OCI-M2 (cell line): Measurements from ENCODE around the gene PCBP3.

Experiments used
- DNase-seq: peaks from one replicate; lab custom pipeline; 2025; ENCODE audit not compliant: unreplicated experiment; lab: John Stamatoyannopoulos, UW

Gene PCBP3

GRCh38 chr21:45906196-45906805 is 262.8 kb downstream of the PCBP3 start:
- no peak for DNase-seq

- no peak for DNase-seq
Measured at GRCh38 chr21:45906859-45907258, 263.3 kb downstream of the PCBP3 start.

GRCh38 chr21:45908536-45909237 is 265.2 kb downstream of the PCBP3 start:
- no peak for DNase-seq

- DNase-seq: no peak
Measured at GRCh38 chr21:45909238-45909988, 265.9 kb downstream of the PCBP3 start.

- DNase-seq: no peak
Measured at GRCh38 chr21:45910155-45910547, 266.6 kb downstream of the PCBP3 start.

GRCh38 chr21:45910548-45911221 is 267.2 kb downstream of the PCBP3 start:
- DNase-seq: no peak

- no peak for DNase-seq
Measured at GRCh38 chr21:45911806-45912325, 268.3 kb downstream of the PCBP3 start.

GRCh38 chr21:45912611-45913417 is 269.3 kb downstream of the PCBP3 start:
- DNase-seq: no peak

- no peak for DNase-seq
Measured at GRCh38 chr21:45913418-45913765, 269.9 kb downstream of the PCBP3 start.

- no peak for DNase-seq
Measured at GRCh38 chr21:45913886-45914285, 270.4 kb downstream of the PCBP3 start.

GRCh38 chr21:45914321-45914845 is 270.9 kb downstream of the PCBP3 start:
- DNase-seq: no peak

GRCh38 chr21:45916011-45916840 is 272.7 kb downstream of the PCBP3 start:
- DNase-seq: no peak

GRCh38 chr21:45917241-45917640 is 273.7 kb downstream of the PCBP3 start:
- DNase-seq: no peak

GRCh38 chr21:45918011-45918410 is 274.5 kb downstream of the PCBP3 start:
- DNase-seq: no peak

- no peak for DNase-seq
Measured at GRCh38 chr21:45918835-45919447, 275.4 kb downstream of the PCBP3 start.

- DNase-seq: no peak
Measured at GRCh38 chr21:45919593-45919992, 276.1 kb downstream of the PCBP3 start.

- no peak for DNase-seq
Measured at GRCh38 chr21:45920824-45921600, 277.5 kb downstream of the PCBP3 start.

GRCh38 chr21:45921917-45922316 is 278.4 kb downstream of the PCBP3 start:
- no peak for DNase-seq
